ENCODE data around the gene EMP1. TPM values are rescaled to one million over a fixed set of nuclear protein-coding genes. Genes with fewer than 3 reads are reported as not detected.
"Not testable (repeated sequence)": the region's sequence is repeated elsewhere in the genome, so short reads cannot be mapped to it uniquely, and the experiment has no call there.

EMP1 gene
- total RNA-seq, 1 experiment from 2014 or later, result 3.4 TPM

GRCh38 chr12:13243516-13244070, 47.1 kb downstream of the EMP1 start:
- Histone ChIP-seq H3K4me3 (no peak overlapping the region), H3K27ac (no peak overlapping the region), H3K4me1 (no peaks in the 10 kb centered on the region; the same call in 1 of the 2 replicates), H3K9me3 (replicated peaks) (no peaks in the 10 kb centered on the region; the same call in 1 of the 2 replicates), H3K36me3 (no peaks in the 10 kb centered on the region), H3K27me3 (no peaks in the 10 kb centered on the region)
- DNase-seq, result no peak

DNA sequence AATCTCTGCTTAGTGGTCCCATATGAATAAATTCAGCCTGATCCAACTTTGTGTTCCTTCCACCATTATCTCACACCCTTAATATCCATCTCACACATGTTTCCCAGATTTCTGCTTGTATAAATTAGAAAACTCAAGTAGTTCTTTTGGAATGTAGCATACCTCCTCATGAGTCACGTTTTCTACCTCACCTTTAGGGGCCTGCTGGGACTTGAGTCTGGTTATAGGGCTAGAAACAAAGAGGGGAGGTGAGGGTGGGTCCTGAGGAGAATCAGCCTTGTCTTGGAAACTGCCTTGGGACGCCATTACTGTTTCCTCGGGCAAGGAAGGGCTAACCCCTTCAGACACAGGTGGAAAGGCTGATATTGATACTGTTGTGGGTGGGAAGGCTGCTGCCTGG, 51.1 kb downstream of the EMP1 start:
- H3K36me3 ChIP-seq, result no peaks in the 10 kb centered on the region
- no peaks in the 10 kb centered on the region for H3K27me3 ChIP-seq
- no peaks in the 10 kb centered on the region; the same call in 1 of the 2 replicates for H3K9me3 ChIP-seq (replicated peaks)
- H3K4me1 ChIP-seq, result no peaks in the 10 kb centered on the region; the same call in 1 of the 2 replicates
- no peak overlapping the region for H3K27ac ChIP-seq
- no peak overlapping the region for H3K4me3 ChIP-seq
- DNase-seq, result no peak

- no peak overlapping the region for H3K4me3 ChIP-seq
- H3K36me3 ChIP-seq, result no peaks in the 10 kb centered on the region
- no peaks in the 10 kb centered on the region for H3K4me1 ChIP-seq
- no peaks in the 10 kb centered on the region for H3K27me3 ChIP-seq
- H3K27ac ChIP-seq, result no peak overlapping the region
- H3K9me3 ChIP-seq (replicated peaks), result no peaks in the 10 kb centered on the region
- no peak for DNase-seq
Measured at GRCh38 chr12:13248964-13249363, 52.4 kb downstream of the EMP1 start.

DNA sequence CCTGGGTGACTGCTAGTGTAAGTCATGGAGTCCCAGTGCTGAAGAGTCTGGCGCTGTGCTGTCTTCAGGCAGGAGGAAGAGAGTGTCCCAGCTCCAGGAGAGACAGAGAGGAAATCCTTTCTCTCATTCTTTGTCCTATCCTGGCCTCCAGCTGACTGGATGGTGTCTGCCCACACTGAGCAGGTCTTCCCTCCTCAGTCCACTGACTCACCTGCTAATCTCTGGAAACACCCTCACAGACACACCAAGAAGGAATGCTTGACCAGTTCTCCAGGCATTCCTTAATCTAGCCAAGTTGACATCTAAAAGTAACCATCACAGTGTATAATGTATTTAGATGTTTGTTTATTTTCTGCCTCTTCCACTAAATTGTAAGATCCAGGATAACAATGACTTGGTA, 53.9 kb downstream of the EMP1 start:
- DNase-seq, result no peak
- Histone ChIP-seq H3K9me3 (replicated peaks) (no peaks in the 10 kb centered on the region), H3K36me3 (no peaks in the 10 kb centered on the region), H3K27me3 (no peaks in the 10 kb centered on the region), H3K4me3 (no peak overlapping the region), H3K4me1 (no peaks in the 10 kb centered on the region), H3K27ac (no peak overlapping the region)

DNA sequence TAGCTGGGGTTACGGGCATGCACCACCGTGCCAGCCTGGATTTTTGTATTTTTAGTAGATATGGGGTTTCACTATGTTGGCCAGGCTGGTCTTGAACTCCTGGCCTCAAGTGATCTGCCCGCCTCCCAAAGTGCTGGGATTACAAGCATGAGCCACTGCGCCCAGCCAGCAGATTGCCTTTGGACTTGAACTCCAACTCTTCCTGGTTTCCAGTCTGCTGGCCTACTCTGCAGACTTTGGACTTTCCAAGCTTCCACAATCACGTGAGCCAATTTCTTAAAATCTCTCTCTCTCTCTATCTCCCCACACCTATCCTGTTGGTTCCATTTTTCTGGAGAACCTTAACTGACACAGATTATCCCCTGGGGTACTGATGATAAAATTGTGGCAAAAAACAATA, 55.0 kb downstream of the EMP1 start:
- H3K4me3 ChIP-seq, result no peak overlapping the region
- H3K9me3 ChIP-seq (replicated peaks), result no peaks in the 10 kb centered on the region
- H3K27me3 ChIP-seq, result no peaks in the 10 kb centered on the region
- no peak overlapping the region for H3K27ac ChIP-seq
- peaks cover 6% of the 10 kb centered on the region for H3K4me1 ChIP-seq
- no peak for DNase-seq
- no peaks in the 10 kb centered on the region for H3K36me3 ChIP-seq

GRCh38 chr12:13252024-13252423, 55.5 kb downstream of the EMP1 start:
- no peak for DNase-seq
- Histone ChIP-seq H3K4me3 (no peak overlapping the region), H3K4me1 (peaks cover 11% of the 10 kb centered on the region), H3K36me3 (no peaks in the 10 kb centered on the region), H3K27ac (no peak overlapping the region), H3K9me3 (replicated peaks) (no peaks in the 10 kb centered on the region), H3K27me3 (no peaks in the 10 kb centered on the region)

GRCh38 chr12:13252616-13253015, 56.1 kb downstream of the EMP1 start:
- Histone ChIP-seq H3K27me3 (no peaks in the 10 kb centered on the region), H3K4me1 (peaks cover 17% of the 10 kb centered on the region), H3K9me3 (replicated peaks) (no peaks in the 10 kb centered on the region), H3K27ac (no peak overlapping the region), H3K4me3 (no peak overlapping the region), H3K36me3 (no peaks in the 10 kb centered on the region)
- no peak for DNase-seq

DNA sequence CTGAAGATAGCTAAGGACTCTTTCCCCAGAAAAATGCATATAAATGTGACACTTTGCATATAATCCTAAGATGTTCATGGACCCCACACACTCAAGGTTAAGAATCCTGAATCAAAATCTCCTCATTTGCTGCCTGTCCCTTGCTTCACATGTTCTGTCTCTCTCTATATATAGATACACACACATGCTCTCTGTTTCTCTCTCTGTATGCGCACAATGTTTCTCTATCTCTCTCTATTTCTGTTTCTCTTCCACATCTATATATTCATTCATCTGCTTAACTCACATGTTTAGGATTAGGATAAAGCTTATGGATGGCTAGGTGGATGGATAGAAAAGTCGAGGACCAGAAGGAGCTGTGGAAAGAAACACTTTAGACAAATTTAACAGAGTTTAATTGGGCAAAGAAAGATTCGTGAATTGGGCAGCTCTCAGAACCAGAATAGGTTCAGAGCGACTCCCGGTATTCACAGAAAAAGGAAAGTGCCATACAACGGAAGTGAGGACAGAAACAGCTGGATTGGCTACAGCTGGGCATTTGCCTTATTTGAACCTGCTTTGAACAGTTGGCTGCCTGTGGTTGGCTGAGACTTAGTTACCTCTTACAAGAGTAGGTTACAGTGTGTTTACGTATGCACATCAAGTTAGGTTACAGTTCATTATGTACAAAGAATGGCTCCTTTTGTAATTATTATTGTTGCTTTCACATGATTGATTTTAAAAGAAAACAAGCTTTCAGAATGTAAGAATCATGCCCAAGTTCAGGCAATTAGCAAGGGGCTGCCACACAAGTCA, 57.6 kb downstream of the EMP1 start:
- no peak overlapping the region for H3K27ac ChIP-seq
- DNase-seq, result peak in 1 of 2 experiments; percentile 49

GRCh38 chr12:13255792-13256691, 59.5 kb downstream of the EMP1 start:
- Histone ChIP-seq H3K4me1 (peaks cover 32% of the 10 kb centered on the region), H3K27me3 (no peaks in the 10 kb centered on the region), H3K36me3 (no peaks in the 10 kb centered on the region)

More for the DNA sequence above, 57.6 kb downstream of the EMP1 start:
- Histone ChIP-seq H3K4me3 (no peak overlapping the region), H3K36me3 (no peaks in the 10 kb centered on the region), H3K4me1 (peaks cover 32% of the 10 kb centered on the region), H3K27me3 (no peaks in the 10 kb centered on the region), H3K9me3 (replicated peaks) (no peaks in the 10 kb centered on the region)

GRCh38 chr12:13256692-13257045, 60.1 kb downstream of the EMP1 start:
- no peak for DNase-seq
- H3K27me3 ChIP-seq, result no peaks in the 10 kb centered on the region
- no peaks in the 10 kb centered on the region for H3K9me3 ChIP-seq (replicated peaks)
- no peak overlapping the region for H3K4me3 ChIP-seq
- peaks cover 32% of the 10 kb centered on the region for H3K4me1 ChIP-seq
- peak overlapping the region; percentile 76 for H3K27ac ChIP-seq
- H3K36me3 ChIP-seq, result no peaks in the 10 kb centered on the region

More at GRCh38 chr12:13255792-13256691, 59.5 kb downstream of the EMP1 start:
- Histone ChIP-seq H3K9me3 (replicated peaks) (no peaks in the 10 kb centered on the region), H3K27ac (peak overlapping the region; percentile 76), H3K4me3 (peak overlapping the region; percentile 55)
- peak; percentile 93 to 96 for DNase-seq

GRCh38 chr12:13257356-13257875, 60.9 kb downstream of the EMP1 start:
- Histone ChIP-seq H3K4me3 (no peak overlapping the region), H3K27me3 (no peaks in the 10 kb centered on the region), H3K4me1 (peaks cover 32% of the 10 kb centered on the region), H3K9me3 (replicated peaks) (no peaks in the 10 kb centered on the region), H3K27ac (peak overlapping the region; percentile 76), H3K36me3 (no peaks in the 10 kb centered on the region)
- DNase-seq, result peak; percentile 31 to 64

- Histone ChIP-seq H3K4me3 (no peak overlapping the region), H3K4me1 (peaks cover 32% of the 10 kb centered on the region), H3K27ac (peak overlapping the region; percentile 76), H3K27me3 (no peaks in the 10 kb centered on the region), H3K36me3 (no peaks in the 10 kb centered on the region), H3K9me3 (replicated peaks) (no peaks in the 10 kb centered on the region)
- peak; percentile 85 to 88 for DNase-seq
Measured at GRCh38 chr12:13258197-13258596, 61.7 kb downstream of the EMP1 start.

- Histone ChIP-seq H3K4me3 (no peak overlapping the region), H3K27me3 (no peaks in the 10 kb centered on the region), H3K4me1 (peaks cover 32% of the 10 kb centered on the region), H3K27ac (peak overlapping the region; percentile 76), H3K9me3 (replicated peaks) (no peaks in the 10 kb centered on the region), H3K36me3 (no peaks in the 10 kb centered on the region)
- DNase-seq, result no peak
Measured at GRCh38 chr12:13258717-13259119, 62.2 kb downstream of the EMP1 start.

GRCh38 chr12:13259625-13260024, 63.1 kb downstream of the EMP1 start:
- not testable (repeated sequence) for H3K27ac ChIP-seq; H3K36me3 ChIP-seq; DNase-seq; H3K27me3 ChIP-seq; H3K9me3 ChIP-seq (replicated peaks); H3K4me3 ChIP-seq
- peaks cover 32% of the 10 kb centered on the region for H3K4me1 ChIP-seq

- not testable (repeated sequence) for H3K36me3 ChIP-seq; H3K4me1 ChIP-seq; H3K4me3 ChIP-seq; DNase-seq; H3K27me3 ChIP-seq; H3K27ac ChIP-seq; H3K9me3 ChIP-seq (replicated peaks)
Measured at GRCh38 chr12:13267826-13268225, 71.3 kb downstream of the EMP1 start.

Measured in SJCRH30 (cell line).